NOMO-1 (cell line): Measurements from ENCODE around the gene LEMD2.

ENCODE experiments used
- DNase-seq, 2 experiments: peaks; one replicate each; lab custom pipeline; 2025; ENCODE audit not compliant: unreplicated experiment in 2 of 2; lab: John Stamatoyannopoulos, UW

Gene LEMD2

DNA sequence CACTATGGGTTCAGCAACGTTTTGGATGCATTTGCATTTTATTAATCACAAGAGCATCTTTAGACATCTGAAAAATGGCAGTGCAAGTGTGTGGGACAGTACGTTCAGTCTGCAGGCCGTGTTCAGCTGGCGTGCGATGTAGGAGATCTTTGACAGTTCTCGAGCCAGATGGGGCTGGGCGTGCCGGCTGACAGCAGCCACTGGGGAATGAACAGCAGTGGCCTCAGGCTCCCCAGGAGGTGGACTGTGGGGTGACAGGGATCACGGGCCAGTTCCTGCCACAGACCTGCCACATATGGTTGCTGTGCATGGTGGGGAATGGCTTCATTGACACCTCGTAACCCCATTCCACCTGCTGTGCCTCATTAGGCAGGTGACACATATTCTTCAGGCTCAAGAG, 31.3 kb upstream of the LEMD2 start:
- DNase-seq: no peak

GRCh38 chr6:33819021-33819420, 30.1 kb upstream of the LEMD2 start:
- DNase-seq: no peak

- no peak for DNase-seq
These were observed 29.4 kb upstream of the LEMD2 start for GRCh38 chr6:33818293-33818692.

DNA sequence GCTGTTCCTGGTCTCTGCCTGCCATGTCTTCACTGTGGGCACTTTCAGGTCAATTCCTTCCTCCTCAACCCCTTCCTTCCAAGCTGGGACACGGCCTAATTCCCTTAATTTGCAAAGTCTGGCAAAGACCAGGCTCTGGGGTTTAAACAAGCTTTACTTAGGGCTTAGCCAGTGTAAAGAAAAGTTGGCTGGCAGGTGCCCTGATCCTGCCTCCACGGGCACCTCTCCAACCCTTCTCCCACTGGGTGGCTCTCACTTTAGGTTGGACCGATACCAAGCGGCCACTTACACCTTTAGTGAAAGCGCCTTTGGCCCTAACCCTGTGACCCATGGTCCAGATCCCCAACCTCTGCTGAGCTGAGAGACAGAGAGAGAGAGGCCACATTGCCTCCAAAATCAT, 28.6 kb upstream of the LEMD2 start:
- DNase-seq: no peak

GRCh38 chr6:33816911-33817310, 28.0 kb upstream of the LEMD2 start:
- DNase-seq: no peak

GRCh38 chr6:33815854-33816253, 26.9 kb upstream of the LEMD2 start:
- DNase-seq: no peak

- no peak for DNase-seq
These were observed 25.4 kb upstream of the LEMD2 start for GRCh38 chr6:33813990-33814985.

GRCh38 chr6:33813246-33813904, 24.4 kb upstream of the LEMD2 start:
- DNase-seq: no peak

GRCh38 chr6:33812669-33813068, 23.7 kb upstream of the LEMD2 start:
- DNase-seq: peak in 1 of 2 experiments; percentile 23

- no peak for DNase-seq
These were observed 20.7 kb upstream of the LEMD2 start for GRCh38 chr6:33809594-33809993.

DNA sequence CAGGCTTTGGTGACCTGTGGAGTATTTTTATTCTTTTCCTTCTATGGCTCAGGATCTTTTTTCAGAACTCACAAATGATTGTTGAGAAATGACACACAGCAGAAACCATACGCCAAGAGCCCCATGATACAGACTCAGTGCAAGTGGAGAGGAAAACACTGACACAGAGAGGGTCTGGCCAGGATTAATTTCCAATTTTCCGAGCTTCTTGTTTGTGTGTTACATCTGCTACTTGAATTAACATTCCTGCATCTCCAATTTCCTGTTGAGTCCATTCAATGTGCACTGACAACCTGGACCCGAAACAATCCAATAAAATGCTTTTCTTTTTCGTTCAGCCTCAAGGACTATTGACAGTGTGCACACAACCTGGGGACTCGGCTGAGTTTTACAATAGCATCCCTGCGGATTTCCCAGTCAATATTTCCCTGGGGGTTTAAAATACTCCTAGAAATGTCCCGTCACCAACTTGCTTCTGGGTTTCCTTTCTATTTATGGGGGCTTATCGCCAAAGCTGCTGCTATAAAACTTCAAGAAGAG, 19.8 kb upstream of the LEMD2 start:
- no peak for DNase-seq

GRCh38 chr6:33807606-33808005, 18.7 kb upstream of the LEMD2 start:
- peak in 1 of 2 experiments; percentile 4 for DNase-seq

DNA sequence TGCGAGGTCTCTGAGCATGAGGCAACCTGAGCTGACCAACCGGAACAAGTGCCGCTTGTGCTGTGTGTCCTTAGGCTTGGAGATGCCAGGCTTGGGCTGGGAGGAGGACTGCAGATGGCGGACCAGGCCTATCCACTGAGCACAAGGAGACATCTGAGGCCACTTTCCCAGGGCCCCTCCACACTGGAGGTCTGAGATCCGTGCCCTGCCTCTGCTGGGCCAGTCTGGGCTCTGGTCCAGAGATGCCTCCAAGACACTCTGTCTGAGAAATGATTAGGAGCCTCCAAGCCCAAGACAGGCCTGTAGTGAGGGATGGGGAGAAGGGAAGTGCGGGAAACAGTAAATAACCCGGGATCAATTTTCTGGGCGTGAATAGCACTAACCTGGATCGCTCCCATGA, 17.9 kb upstream of the LEMD2 start:
- no peak for DNase-seq

GRCh38 chr6:33803571-33804053, 14.7 kb upstream of the LEMD2 start, which contains the start of gene MLN:
TSS of gene MLN (minus strand) at chr6:33804003. CDS start at chr6:33801163, 2,840 bp downstream.
- DNase-seq: no peak

DNA sequence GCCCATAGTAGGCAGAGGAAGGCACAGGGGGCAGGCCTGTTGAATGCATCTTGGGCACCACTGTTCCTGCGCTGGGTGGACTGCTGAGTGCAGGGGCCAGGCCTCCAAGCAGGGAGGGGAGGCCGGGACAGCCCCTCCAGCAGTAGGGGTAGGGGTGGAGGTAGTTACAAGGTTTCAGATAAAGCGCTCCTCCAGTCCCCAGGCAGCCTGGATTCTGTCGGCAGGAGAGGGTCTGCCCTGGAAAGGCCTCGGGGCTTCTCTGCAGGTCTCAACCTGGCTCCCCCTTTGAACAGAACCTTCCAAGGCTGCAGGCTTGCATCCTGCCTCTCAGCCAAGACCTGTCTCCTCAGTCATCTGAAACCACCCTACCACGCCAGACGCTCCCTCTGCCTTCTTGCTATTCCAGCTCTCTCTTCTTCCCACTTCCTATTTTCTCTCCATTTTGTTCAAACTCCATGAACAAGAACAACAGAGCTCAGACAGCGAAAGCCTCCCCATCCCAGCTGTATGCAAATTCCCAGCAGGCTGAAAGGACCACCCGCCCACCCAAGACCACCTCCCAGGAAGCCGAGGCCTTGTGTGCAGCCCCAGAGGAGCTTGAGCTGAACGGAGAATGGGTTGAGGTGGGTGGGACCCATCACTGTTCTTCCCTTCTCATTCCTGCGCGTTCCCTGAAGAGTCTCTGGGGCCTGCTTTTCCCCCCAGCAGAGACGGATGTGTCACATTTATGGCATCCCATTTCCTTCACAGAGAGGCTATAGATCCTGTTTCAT, 13.4 kb upstream of the LEMD2 start:
- DNase-seq: no peak

GRCh38 chr6:33801611-33802010, 12.7 kb upstream of the LEMD2 start:
- no peak for DNase-seq

DNA sequence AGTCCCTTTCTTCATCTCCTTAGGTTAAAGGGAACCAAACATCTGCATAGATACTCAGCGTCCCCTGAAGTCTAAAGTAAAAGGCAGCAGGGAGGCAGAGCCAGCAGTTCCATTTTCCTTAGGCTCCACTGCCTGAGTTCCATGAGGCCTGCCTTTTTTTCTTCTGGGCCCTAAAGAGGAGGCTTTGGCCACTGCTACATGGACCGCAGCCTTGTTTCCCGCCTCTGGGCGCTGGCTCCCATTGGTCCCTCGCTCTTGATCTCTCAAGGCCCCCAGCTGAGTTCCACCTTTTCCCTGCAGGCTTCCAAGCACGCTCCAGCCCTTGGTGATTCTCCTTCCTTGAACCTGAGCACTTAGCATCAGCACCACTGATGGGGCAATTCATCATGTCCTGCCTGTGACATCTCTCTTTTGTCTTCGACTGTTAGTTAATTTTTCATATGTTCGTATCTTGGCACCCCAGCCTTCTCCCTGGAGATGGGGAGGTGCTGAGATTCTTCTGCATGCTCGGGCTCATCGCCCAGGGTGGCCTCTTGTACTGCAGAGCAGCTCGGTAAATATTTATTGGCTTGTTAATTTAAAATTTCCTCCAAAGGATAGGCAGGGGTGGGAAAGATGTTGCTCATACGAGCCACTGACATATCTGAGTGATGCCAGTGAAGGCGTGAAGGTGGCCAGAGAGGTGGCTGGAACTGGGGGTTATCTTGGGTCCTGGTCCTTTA, 11.5 kb upstream of the LEMD2 start:
- no peak for DNase-seq

DNA sequence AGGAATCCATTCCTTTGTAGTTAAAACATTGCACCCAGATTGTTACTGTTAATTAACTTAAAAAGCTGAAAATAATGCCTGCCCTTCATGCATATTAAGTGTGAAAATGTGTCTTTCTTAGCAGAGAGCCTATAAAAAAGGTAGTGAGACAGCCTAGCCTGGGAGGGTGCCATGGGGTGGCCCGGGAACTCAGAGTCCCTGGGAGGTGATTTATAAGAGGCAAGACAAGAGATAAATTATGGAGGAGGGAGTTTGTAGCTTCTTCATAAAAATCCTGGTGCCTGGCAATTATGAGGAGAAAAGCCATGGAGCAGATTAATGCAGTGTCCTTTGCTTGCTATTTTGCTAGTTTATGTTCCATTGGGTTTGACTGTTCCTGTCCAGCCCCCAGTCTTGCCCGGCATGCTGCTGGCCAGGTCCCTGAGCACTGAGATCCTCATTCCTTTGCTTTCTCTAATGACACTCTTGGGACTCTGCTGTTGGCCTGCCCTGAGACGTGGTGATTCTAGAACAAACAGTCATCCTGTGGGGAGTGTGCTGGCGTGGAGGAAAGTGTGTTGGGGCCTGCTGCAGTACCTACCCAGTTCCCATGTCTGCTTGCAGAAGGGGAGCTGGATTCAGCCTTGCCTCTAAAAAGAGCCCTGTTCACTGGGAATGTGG, 10.7 kb upstream of the LEMD2 start:
- DNase-seq: no peak

- DNase-seq: no peak
These were observed 9.5 kb upstream of the LEMD2 start for GRCh38 chr6:33798343-33798848.
